Measurements from ENCODE around the gene PSMD14.

PSMD14 gene

DNA sequence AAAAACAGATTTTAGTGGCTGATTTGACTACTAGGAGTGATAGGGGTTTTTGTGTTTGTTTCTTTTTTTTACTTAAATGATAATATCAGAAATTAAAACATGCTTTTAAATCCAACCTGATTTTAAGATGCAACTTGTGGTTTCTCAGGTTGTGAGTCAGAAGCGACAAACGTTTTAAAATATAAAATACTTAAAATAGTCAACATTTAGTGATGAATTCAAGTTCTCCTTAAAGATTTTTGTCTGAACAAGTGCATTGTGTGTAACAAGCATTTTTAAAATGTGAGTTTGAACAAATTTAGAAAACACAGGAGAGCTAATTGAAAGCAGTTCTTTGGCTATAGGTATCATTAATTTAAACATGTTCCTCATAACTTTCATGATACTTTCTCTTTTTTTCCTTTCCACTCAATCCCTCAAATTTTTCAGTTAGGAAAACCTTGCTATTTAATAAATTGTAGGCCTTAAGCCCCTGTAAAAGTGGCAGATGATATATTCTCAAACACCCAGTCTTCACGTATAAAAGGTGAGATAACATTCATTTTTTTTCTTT is 111.5 kb downstream of the PSMD14 start:
- no peak overlapping the region for H3K4me3 ChIP-seq (replicated peaks; ENCODE audit: low read depth, low read length)
- TF ChIP-seq, protein P1, sequence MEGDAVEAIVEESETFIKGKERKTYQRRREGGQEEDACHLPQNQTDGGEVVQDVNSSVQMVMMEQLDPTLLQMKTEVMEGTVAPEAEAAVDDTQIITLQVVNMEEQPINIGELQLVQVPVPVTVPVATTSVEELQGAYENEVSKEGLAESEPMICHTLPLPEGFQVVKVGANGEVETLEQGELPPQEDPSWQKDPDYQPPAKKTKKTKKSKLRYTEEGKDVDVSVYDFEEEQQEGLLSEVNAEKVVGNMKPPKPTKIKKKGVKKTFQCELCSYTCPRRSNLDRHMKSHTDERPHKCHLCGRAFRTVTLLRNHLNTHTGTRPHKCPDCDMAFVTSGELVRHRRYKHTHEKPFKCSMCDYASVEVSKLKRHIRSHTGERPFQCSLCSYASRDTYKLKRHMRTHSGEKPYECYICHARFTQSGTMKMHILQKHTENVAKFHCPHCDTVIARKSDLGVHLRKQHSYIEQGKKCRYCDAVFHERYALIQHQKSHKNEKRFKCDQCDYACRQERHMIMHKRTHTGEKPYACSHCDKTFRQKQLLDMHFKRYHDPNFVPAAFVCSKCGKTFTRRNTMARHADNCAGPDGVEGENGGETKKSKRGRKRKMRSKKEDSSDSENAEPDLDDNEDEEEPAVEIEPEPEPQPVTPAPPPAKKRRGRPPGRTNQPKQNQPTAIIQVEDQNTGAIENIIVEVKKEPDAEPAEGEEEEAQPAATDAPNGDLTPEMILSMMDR (IDR thresholded peaks at IDR 0.05; ENCODE audit: low read depth, low read length, missing control alignments), result no peak
- DNase-seq (ENCODE audit: extremely low read depth, low read depth), result no peak

DNA sequence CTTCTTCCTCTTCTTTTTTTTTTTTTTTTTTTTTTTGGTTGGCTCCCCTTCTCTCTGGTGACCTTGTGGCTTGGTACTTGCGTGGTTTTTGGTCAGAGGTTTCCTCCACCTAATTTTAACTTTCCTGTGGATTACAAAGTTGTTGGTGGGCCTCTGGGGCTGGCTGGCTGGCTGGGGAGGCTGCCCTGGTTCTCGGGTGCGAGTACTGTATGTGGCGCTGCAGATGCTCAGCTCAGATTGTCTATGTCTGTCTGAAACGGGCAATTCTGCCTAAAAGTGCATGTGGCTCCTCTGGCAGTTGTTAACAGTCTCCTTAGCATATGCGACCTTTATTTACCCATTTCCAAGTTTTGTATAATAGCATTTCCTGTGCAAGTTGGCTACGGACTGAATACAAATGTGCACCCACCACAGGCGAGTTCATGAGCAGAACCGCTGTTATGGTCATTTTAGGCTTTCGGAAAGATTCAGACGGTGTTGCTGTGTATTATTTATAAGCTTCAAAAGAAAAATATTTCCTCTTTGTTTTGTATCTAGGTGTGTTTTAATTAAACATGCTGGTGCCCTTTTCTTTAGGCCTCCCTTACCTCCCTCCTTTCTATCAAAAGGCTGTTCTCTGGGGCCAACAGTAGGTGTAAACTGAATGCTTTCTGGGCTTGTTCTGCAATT is 112.3 kb downstream of the PSMD14 start:
- no peak overlapping the region for H3K4me3 ChIP-seq (replicated peaks; ENCODE audit: low read depth, low read length)
- TF ChIP-seq, protein P1 (IDR thresholded peaks at IDR 0.05; ENCODE audit: low read depth, low read length, missing control alignments), result no peak
- no peak for DNase-seq (ENCODE audit: extremely low read depth, low read depth)

DNA sequence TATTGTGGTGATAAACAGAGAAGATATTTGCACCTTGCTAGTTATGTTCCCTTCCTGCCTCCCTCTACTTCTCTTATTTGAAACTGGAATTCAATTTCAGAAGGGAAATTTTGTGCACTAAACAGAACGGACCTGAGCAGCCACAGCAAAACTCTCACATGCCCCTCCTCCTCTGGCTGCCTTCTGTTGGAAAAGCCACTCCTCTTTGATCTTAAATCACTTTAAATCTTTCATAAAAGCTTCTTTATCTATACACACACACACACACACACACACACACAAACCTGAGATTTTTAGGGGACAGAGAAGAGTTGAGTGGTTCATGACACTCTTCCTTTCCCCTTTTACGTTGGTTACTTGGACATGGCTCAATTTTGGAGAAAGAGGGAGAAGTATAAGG is 113.5 kb downstream of the PSMD14 start:
- no peak overlapping the region for H3K4me3 ChIP-seq (replicated peaks; ENCODE audit: low read depth, low read length)
- DNase-seq (ENCODE audit: extremely low read depth, low read depth), result no peak
- TF ChIP-seq, protein P1 (IDR thresholded peaks at IDR 0.05; ENCODE audit: low read depth, low read length, missing control alignments), result no peak

DNA sequence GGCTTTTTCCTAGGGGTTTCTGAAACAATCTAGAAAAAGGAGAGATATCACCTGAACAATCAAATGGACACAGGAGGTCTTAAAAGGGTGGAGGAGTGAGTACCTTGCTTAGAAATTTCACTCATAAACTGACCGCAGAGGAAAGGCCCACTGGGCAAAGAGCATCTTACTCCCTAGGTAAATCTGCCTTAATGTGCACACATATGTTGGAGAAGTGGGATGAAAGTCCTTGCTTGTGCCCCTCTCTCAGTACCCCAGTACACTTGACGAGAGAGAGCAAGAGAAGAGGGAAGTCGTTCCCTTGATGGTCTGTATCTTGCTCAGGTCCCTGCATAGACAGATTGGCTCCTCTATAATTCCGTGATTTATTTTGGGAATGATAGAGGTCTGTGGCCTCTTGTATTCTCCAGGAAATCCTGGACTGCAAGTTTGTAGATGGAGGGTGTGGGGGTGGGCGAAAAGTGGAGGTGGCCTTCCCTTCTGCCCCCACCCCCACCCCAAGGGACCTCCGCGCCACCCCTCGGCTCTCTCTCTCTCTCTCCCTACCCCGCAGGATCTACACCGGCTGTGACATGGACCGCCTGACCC is 114.7 kb downstream of the PSMD14 start:
- no peak overlapping the region for H3K4me3 ChIP-seq (replicated peaks; ENCODE audit: low read depth, low read length)
- TF ChIP-seq, protein P1 (IDR thresholded peaks at IDR 0.05; ENCODE audit: low read depth, low read length, missing control alignments), result no peak
- DNase-seq (ENCODE audit: extremely low read depth, low read depth), result no peak

DNA sequence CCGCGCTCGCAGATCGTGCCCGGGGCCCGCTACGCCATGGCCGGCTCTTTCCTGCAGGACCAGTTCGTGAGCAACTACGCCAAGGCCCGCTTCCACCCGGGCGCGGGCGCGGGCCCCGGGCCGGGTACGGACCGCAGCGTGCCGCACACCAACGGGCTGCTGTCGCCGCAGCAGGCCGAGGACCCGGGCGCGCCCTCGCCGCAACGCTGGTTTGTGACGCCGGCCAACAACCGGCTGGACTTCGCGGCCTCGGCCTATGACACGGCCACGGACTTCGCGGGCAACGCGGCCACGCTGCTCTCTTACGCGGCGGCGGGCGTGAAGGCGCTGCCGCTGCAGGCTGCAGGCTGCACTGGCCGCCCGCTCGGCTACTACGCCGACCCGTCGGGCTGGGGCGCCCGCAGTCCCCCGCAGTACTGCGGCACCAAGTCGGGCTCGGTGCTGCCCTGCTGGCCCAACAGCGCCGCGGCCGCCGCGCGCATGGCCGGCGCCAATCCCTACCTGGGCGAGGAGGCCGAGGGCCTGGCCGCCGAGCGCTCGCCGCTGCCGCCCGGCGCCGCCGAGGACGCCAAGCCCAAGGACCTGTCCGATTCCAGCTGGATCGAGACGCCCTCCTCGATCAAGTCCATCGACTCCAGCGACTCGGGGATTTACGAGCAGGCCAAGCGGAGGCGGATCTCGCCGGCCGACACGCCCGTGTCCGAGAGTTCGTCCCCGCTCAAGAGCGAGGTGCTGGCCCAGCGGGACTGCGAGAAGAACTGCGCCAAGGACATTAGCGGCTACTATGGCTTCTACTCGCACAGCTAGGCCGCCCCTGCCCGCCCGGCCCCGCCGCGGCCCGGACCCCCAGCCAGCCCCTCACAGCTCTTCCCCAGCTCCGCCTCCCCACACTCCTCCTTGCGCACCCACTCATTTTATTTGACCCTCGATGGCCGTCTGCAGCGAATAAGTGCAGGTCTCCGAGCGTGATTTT is 115.5 kb downstream of the PSMD14 start:
- no peak for DNase-seq (ENCODE audit: extremely low read depth, low read depth)
- H3K4me3 ChIP-seq (replicated peaks; ENCODE audit: low read depth, low read length), result no peak overlapping the region
- TF ChIP-seq, protein P1 (IDR thresholded peaks at IDR 0.05; ENCODE audit: low read depth, low read length, missing control alignments), result no peak

DNA sequence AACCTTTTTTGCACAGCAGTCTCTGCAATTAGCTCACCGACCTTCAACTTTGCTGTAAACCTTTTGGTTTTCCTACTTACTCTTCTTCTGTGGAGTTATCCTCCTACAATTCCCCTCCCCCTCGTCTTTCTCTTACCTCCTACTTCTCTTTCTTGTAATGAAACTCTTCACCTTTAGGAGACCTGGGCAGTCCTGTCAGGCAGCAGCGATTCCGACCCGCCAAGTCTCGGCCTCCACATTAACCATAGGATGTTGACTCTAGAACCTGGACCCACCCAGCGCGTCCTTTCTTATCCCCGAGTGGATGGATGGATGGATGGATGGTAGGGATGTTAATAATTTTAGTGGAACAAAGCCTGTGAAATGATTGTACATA is 116.2 kb downstream of the PSMD14 start:
- no peak overlapping the region for H3K4me3 ChIP-seq (replicated peaks; ENCODE audit: low read depth, low read length)
- TF ChIP-seq, protein P1 (IDR thresholded peaks at IDR 0.05; ENCODE audit: low read depth, low read length, missing control alignments), result no peak
- DNase-seq (ENCODE audit: extremely low read depth, low read depth), result no peak

Measured in HFF-Myc (cell line).